Measurements from ENCODE around the gene OSBPL6. TPM values are rescaled to one million over a fixed set of nuclear protein-coding genes. Genes with fewer than 3 reads are reported as not detected.

The OSBPL6 gene
- total and polyA plus RNA-seq, 9 of the 15 experiments (the other 6 are each of a cell fraction or from before 2014, with no cell fraction given), result 3.4 to 12.7 (median 9.3) TPM

GRCh38 chr2:178157574-178157973, 36.7 kb upstream of the OSBPL6 start:
- H2AFZ ChIP-seq (ENCODE audit: low read depth, low read length), result peak overlapping the region; percentile 51
- POLR2A ChIA-PET, result interaction anchor here (0.6 to 1.0 kb wide), 2 partner anchors 11 to 184 kb away, joined by 4 read pairs; no protein-coding TSS in a partner anchor
- H3K4me1 ChIP-seq (replicated peaks in 1 of 2; ENCODE audit: control insufficient read depth in 2 of 2, insufficient read depth in 2 of 2, low read length in 2 of 2), result no peaks in the 10 kb centered on the region
- WGBS (ENCODE audit: insufficient coverage, low coverage, missing lambda C conversion rate), result 19% methylated on average over 5 of the region's 5 CpGs
- in situ Hi-C loops (cut with MboI), result no loop called here
- H3K9me3 ChIP-seq (replicated peaks; ENCODE audit: control insufficient read depth, insufficient read depth, low read depth, low read length), result no peaks in the 10 kb centered on the region
- no peak overlapping the region for H3K4me2 ChIP-seq (ENCODE audit: insufficient read depth, low read length)
- H3K4me3 ChIP-seq, result no peak overlapping the region
- no peaks in the 10 kb centered on the region for H3K36me3 ChIP-seq (ENCODE audit: control insufficient read depth, insufficient read depth, low read length)
- H3K9me1 ChIP-seq (ENCODE audit: control insufficient read depth, insufficient read depth, low read length), result no peaks in the 10 kb centered on the region
- H3K27me3 ChIP-seq (ENCODE audit: control insufficient read depth in 2 of 2, insufficient read depth in 2 of 2, low read length in 2 of 2), result no peaks in the 10 kb centered on the region
- no peak overlapping the region for H3K27ac ChIP-seq (ENCODE audit: extremely low read depth, low read depth, low read length)
- DNase-seq (ENCODE audit: extremely low read depth in 1 of 4, low spot score in 3 of 4), result no peak
- TF ChIP-seq SFPQ (IDR thresholded peaks at IDR 0.05; ENCODE audit: low read depth, low read length) (no peak), SAP30 (IDR thresholded peaks at IDR 0.05; ENCODE audit: borderline replicate concordance, insufficient read depth, low read depth, low read length, poor library complexity, severe bottlenecking) (no peak), MEF2D (tag; conservative IDR thresholded peaks at IDR 0.05; ENCODE audit: low read depth) (no peak), YBX1 (IDR thresholded peaks at IDR 0.05) (no peak), CHD4 (IDR thresholded peaks at IDR 0.05; ENCODE audit: insufficient read depth, insufficient replicate concordance, low read depth, low read length, poor library complexity, severe bottlenecking) (no peak)
- FAIRE-seq, result no peak
- no peaks in the 10 kb centered on the region for H3K79me2 ChIP-seq (ENCODE audit: control insufficient read depth, insufficient read depth, low read length)
- CTCF ChIA-PET (ENCODE audit: low intra/inter-chr PET ratio), result no interaction called here
- ATAC-seq, result no peak
- intact Hi-C loops (cut with micrococcal nuclease), result no loop called here
- no peak overlapping the region for H3K9ac ChIP-seq (ENCODE audit: insufficient read depth in 1 of 2, low read depth in 2 of 2, low read length in 2 of 2)
- no peaks in the 10 kb centered on the region for H4K20me1 ChIP-seq (replicated peaks; ENCODE audit: control insufficient read depth, insufficient read depth, low read length)
- no TSS peak for BruUV-seq (replicated peaks)
